HEK293 (cell line): ENCODE measurements around the gene SMC3.
A peak's percentile ranks its signal among the peaks of the same experiment; 100 is the strongest.

Source experiments
- GFI1B ChIP-seq: fragments of 450-650 bp; formaldehyde crosslinking; IDR thresholded peaks from 2 replicates; pipeline ENCODE4 v1.5.1; 2016; ENCODE audit warnings: missing biosample characterization, missing genetic modification characterization
- HOXA7 ChIP-seq: sonication (generic); formaldehyde crosslinking; IDR thresholded peaks from 2 replicates; pipeline ENCODE4 v1.8.1; 2022; ENCODE audit warnings: missing genetic modification reagents, borderline replicate concordance
- IKZF3 ChIP-seq: fragments of 450-650 bp; IDR thresholded peaks from 2 replicates; pipeline ENCODE4 v1.5.0; 2018; ENCODE audit warnings: missing biosample characterization, mild to moderate bottlenecking, missing genetic modification characterization, moderate library complexity
- KLF10 ChIP-seq: fragments of 450-650 bp; IDR thresholded peaks from 2 replicates; pipeline ENCODE4 v1.5.1; 2018; ENCODE audit warnings: missing biosample characterization, mild to moderate bottlenecking, missing genetic modification characterization
- KLF16 ChIP-seq: fragments of 450-650 bp; formaldehyde crosslinking; IDR thresholded peaks from 2 replicates; pipeline ENCODE4 v1.5.1; 2017; ENCODE audit warnings: missing biosample characterization, missing genetic modification characterization
- KLF8 ChIP-seq: fragments of 450-650 bp; formaldehyde crosslinking; IDR thresholded peaks from 2 replicates; pipeline ENCODE4 v1.5.1; 2016; ENCODE audit warnings: missing biosample characterization, missing genetic modification characterization
- PRDM4 ChIP-seq: fragments of 450-650 bp; formaldehyde crosslinking; IDR thresholded peaks from 2 replicates; pipeline ENCODE4 v1.5.1; 2017; ENCODE audit warnings: missing biosample characterization, missing genetic modification characterization
- RBAK ChIP-seq: fragments of 450-650 bp; formaldehyde crosslinking; IDR thresholded peaks from 2 replicates; pipeline ENCODE4 v1.5.1; 2016; ENCODE audit warnings: missing biosample characterization, missing genetic modification characterization
- SCRT1 ChIP-seq: fragments of 450-650 bp; formaldehyde crosslinking; IDR thresholded peaks from 2 replicates; pipeline ENCODE4 v1.5.1; 2016; ENCODE audit warnings: missing biosample characterization, missing genetic modification characterization, borderline replicate concordance
- SCRT2 ChIP-seq: fragments of 450-650 bp; formaldehyde crosslinking; IDR thresholded peaks from 2 replicates; pipeline ENCODE4 v1.5.1; 2016; ENCODE audit warnings: missing biosample characterization, missing genetic modification characterization
- TRIM28 ChIP-seq: IDR thresholded peaks from 2 replicates; pipeline ENCODE4 v1.6.1; 2011; ENCODE audit warnings: low read length, control low read depth, borderline replicate concordance
- ZBTB1 ChIP-seq: fragments of 450-650 bp; formaldehyde crosslinking; IDR thresholded peaks from 2 replicates; pipeline ENCODE4 v1.5.1; 2016; ENCODE audit warnings: missing biosample characterization, missing genetic modification characterization
- ZBTB17 ChIP-seq: fragments of 450-650 bp; formaldehyde crosslinking; IDR thresholded peaks from 2 replicates; pipeline ENCODE4 v1.5.1; 2016; ENCODE audit warnings: missing biosample characterization, missing genetic modification characterization
- ZBTB7A ChIP-seq: fragments of 450-650 bp; formaldehyde crosslinking; IDR thresholded peaks from 2 replicates; pipeline ENCODE4 v1.5.1; 2016; ENCODE audit warnings: low read depth, missing biosample characterization, missing genetic modification characterization
- ZEB2 ChIP-seq: fragments of 450-650 bp; formaldehyde crosslinking; IDR thresholded peaks from 2 replicates; pipeline ENCODE4 v1.5.1; 2016; ENCODE audit warnings: missing biosample characterization, missing genetic modification characterization
- ZFP41 ChIP-seq: fragments of 450-650 bp; formaldehyde crosslinking; IDR thresholded peaks from 2 replicates; pipeline ENCODE4 v1.5.1; 2016; ENCODE audit warnings: missing biosample characterization, missing genetic modification characterization, borderline replicate concordance
- ZNF121 ChIP-seq: fragments of 450-650 bp; formaldehyde crosslinking; IDR thresholded peaks from 2 replicates; pipeline ENCODE4 v1.5.1; 2016; ENCODE audit warnings: missing biosample characterization, missing genetic modification characterization
- ZNF202 ChIP-seq: fragments of 450-650 bp; formaldehyde crosslinking; IDR thresholded peaks from 2 replicates; pipeline ENCODE4 v1.5.1; 2016; ENCODE audit warnings: missing biosample characterization, missing genetic modification characterization, borderline replicate concordance
- ZNF214 ChIP-seq: fragments of 450-650 bp; formaldehyde crosslinking; IDR thresholded peaks from 2 replicates; pipeline ENCODE4 v1.5.1; 2017; ENCODE audit warnings: missing biosample characterization, mild to moderate bottlenecking, missing genetic modification characterization, borderline replicate concordance
- ZNF26 ChIP-seq: fragments of 450-650 bp; formaldehyde crosslinking; IDR thresholded peaks from 2 replicates; pipeline ENCODE4 v1.5.1; 2016; ENCODE audit warnings: missing biosample characterization, missing genetic modification characterization
- ZNF302 ChIP-seq: fragments of 450-650 bp; formaldehyde crosslinking; IDR thresholded peaks from 2 replicates; pipeline ENCODE4 v1.5.1; 2016; ENCODE audit warnings: missing biosample characterization, missing genetic modification characterization, low read depth
- ZNF324 ChIP-seq: fragments of 450-650 bp; formaldehyde crosslinking; IDR thresholded peaks from 2 replicates; pipeline ENCODE4 v1.5.1; 2016; ENCODE audit warnings: missing biosample characterization, missing genetic modification characterization
- ZNF335 ChIP-seq: fragments of 450-650 bp; formaldehyde crosslinking; conservative IDR thresholded peaks from 2 replicates; pipeline ENCODE4 v1.5.1; 2016; ENCODE audit warnings: missing biosample characterization, missing genetic modification characterization
- ZNF362 ChIP-seq: fragments of 450-650 bp; formaldehyde crosslinking; IDR thresholded peaks from 2 replicates; pipeline ENCODE4 v1.5.1; 2016; ENCODE audit warnings: missing biosample characterization, missing genetic modification characterization
- ZNF37A ChIP-seq: fragments of 450-650 bp; IDR thresholded peaks from 2 replicates; pipeline ENCODE4 v1.5.1; 2018; ENCODE audit warnings: missing biosample characterization, missing genetic modification characterization
- ZNF514 ChIP-seq: fragments of 450-650 bp; formaldehyde crosslinking; IDR thresholded peaks from 2 replicates; pipeline ENCODE4 v1.5.1; 2016; ENCODE audit warnings: missing biosample characterization, missing genetic modification characterization
- ZNF558 ChIP-seq: fragments of 450-650 bp; formaldehyde crosslinking; IDR thresholded peaks from 2 replicates; pipeline ENCODE4 v1.5.1; 2016; ENCODE audit warnings: missing biosample characterization, missing genetic modification characterization
- ZNF571 ChIP-seq: fragments of 450-650 bp; formaldehyde crosslinking; IDR thresholded peaks from 2 replicates; pipeline ENCODE4 v1.5.0; 2017; ENCODE audit warnings: missing biosample characterization, missing genetic modification characterization
- ZNF600 ChIP-seq: fragments of 450-650 bp; formaldehyde crosslinking; IDR thresholded peaks from 2 replicates; pipeline ENCODE4 v1.5.1; 2016; ENCODE audit warnings: missing biosample characterization, missing genetic modification characterization
- ZNF624 ChIP-seq: fragments of 450-650 bp; formaldehyde crosslinking; IDR thresholded peaks from 2 replicates; pipeline ENCODE4 v1.5.1; 2017; ENCODE audit warnings: missing biosample characterization, missing genetic modification characterization
- ZNF626 ChIP-seq: fragments of 450-650 bp; sonication (Bioruptor Pico); formaldehyde crosslinking; IDR thresholded peaks from 2 replicates; pipeline ENCODE4 v1.5.1; 2018; ENCODE audit warnings: missing biosample characterization, missing genetic modification characterization, inconsistent platforms
- ZNF792 ChIP-seq: fragments of 450-650 bp; formaldehyde crosslinking; IDR thresholded peaks from 2 replicates; pipeline ENCODE4 v1.5.1; 2016; ENCODE audit warnings: missing biosample characterization, missing genetic modification characterization

The SMC3 gene

GRCh38 chr10:110646417-110647135, 79.1 kb downstream of the SMC3 start (continued):
- no peak for TF ChIP-seq ZNF26 (tag by site-specific recombination)
- TF ChIP-seq ZNF324 (tag by site-specific recombination), result no peak
- 0 out of 2 replicates have a peak, but pooled peaks have one; percentile 35 for TF ChIP-seq KLF10 (tag by site-specific recombination)
- TF ChIP-seq SCRT1 (tag by site-specific recombination), result peak; percentile 97
- TF ChIP-seq ZNF121 (tag by site-specific recombination), result no peak
- TF ChIP-seq PRDM4 (tag by site-specific recombination), result peak; percentile 33; the same call in 1 of the 2 replicates
- peak; percentile 100 for TF ChIP-seq ZNF600 (tag by site-specific recombination)
- no peak for TF ChIP-seq ZBTB1 (tag by site-specific recombination)
- no peak for TF ChIP-seq ZNF792
- no peak for TF ChIP-seq ZNF37A (tag by site-specific recombination)
- peak; percentile 92 for TF ChIP-seq IKZF3 (tag by site-specific recombination)
- TF ChIP-seq ZNF214 (tag by site-specific recombination), result no peak
- no peak for TF ChIP-seq ZBTB7A
- no peak; the same call in 1 of the 2 replicates for TF ChIP-seq ZNF558 (tag by site-specific recombination)
- peak; percentile 98 for TF ChIP-seq SCRT2 (tag by site-specific recombination)
- TF ChIP-seq ZFP41 (tag by site-specific recombination), result no peak
- no peak for TF ChIP-seq ZNF514 (tag by site-specific recombination)
- TF ChIP-seq ZNF335 (tag by site-specific recombination), result peak; percentile 68
- TF ChIP-seq ZNF624 (tag by site-specific recombination), result no peak
- TF ChIP-seq KLF8 (tag by site-specific recombination), result no peak
- TF ChIP-seq RBAK (tag by site-specific recombination), result no peak
- TF ChIP-seq GFI1B (tag by site-specific recombination), result no peak
- TF ChIP-seq ZBTB17, result peak; percentile 90
- TF ChIP-seq ZNF202 (tag by site-specific recombination), result no peak
- TF ChIP-seq ZNF362, result peak; percentile 19; the same call in 1 of the 2 replicates
- peak; percentile 24; the same call in 1 of the 2 replicates for TF ChIP-seq ZEB2
- TF ChIP-seq KLF16 (tag by site-specific recombination), result no peak
- TF ChIP-seq ZNF571 (tag by site-specific recombination), result no peak
- TF ChIP-seq TRIM28, result peak; percentile 87
- no peak for TF ChIP-seq HOXA7 (CRISPR knock-in tag)
- TF ChIP-seq ZNF626, result 0 out of 2 replicates have a peak, but pooled peaks have one; percentile 25
- no peak for TF ChIP-seq ZNF302 (tag by site-specific recombination)
